GM12892 (cell line): ENCODE measurements around the gene NADSYN1.

Experiments used
- POLR2AphosphoS5 ChIP-seq: IDR thresholded peaks from 2 replicates; pipeline ENCODE4 v1.6.1; 2011; ENCODE audit warnings: low read depth, low read length, control low read depth
- TAF1 ChIP-seq: IDR thresholded peaks from 2 replicates; pipeline ENCODE4 v1.6.1; 2011; ENCODE audit warnings: low read depth, mild to moderate bottlenecking, control low read depth, low read length, borderline replicate concordance

DNA sequence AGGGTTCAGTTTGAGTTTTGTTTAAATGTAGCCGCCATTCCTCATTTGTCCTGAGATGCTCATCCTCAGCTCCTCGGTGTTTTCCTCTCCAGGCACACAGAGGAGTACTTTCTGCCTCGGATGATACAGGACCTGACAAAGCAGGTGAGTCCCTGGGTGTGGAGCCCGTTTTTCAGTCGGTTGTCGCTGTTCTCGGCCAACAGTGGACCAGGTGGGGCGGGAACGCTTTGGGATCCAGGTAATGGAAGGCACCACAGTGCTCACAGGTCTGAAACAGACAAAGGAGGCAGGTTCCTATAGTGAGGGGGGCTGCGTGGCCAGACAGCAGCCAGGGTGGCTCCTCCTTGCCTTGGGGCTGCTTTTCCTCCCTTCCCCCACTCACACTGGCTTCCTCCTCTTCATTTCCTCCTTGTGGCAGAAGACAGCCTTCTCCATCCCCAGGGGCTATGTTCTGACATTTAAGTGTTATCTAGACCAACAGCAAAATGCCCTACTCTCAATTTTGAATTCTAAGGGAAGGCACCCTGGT lies 19.4 kb downstream of the NADSYN1 start:
- no peak for TF ChIP-seq TAF1
- TF ChIP-seq POLR2AphosphoS5: no peak
